PC-9 (cell line): Measurements from ENCODE around the gene CNGA3.

ENCODE experiments used
- EZH2 ChIP-seq: fragments of 200-600 bp; sonication (generic); IDR thresholded peaks from 2 replicates; pipeline ENCODE4 v1.8.0; 2017; ENCODE audit warnings: antibody characterized with exemption, low read depth
- TF ChIP-seq, protein P1 (sequence below): fragments of 200-600 bp; sonication (generic); conservative IDR thresholded peaks from 2 replicates; pipeline ENCODE4 v1.6.1; 2017; ENCODE audit warnings: mixed run types, antibody characterized with exemption, mild to moderate bottlenecking, moderate library complexity

DNA sequence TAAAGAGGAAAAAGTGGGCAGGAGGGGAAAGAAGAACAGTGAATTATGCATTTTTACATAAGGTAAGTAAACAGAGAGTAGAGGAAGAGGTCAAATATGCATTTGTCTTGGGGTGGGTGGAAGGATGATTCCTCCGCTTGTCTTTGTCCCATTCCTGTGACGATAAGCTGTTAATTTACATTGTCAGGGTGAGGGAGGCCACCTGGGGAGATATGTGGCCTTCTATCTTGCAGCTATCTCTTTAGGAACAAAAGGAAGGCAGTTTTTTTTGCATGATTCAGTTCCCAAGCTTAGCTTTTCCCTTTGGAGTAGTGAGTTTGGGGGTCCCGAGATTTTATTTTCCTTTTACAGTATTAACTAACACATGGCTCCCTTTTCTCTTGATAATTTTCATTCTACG is 96.2 kb downstream of the CNGA3 start:
- TF ChIP-seq EZH2: no peak
- TF ChIP-seq, protein P1, sequence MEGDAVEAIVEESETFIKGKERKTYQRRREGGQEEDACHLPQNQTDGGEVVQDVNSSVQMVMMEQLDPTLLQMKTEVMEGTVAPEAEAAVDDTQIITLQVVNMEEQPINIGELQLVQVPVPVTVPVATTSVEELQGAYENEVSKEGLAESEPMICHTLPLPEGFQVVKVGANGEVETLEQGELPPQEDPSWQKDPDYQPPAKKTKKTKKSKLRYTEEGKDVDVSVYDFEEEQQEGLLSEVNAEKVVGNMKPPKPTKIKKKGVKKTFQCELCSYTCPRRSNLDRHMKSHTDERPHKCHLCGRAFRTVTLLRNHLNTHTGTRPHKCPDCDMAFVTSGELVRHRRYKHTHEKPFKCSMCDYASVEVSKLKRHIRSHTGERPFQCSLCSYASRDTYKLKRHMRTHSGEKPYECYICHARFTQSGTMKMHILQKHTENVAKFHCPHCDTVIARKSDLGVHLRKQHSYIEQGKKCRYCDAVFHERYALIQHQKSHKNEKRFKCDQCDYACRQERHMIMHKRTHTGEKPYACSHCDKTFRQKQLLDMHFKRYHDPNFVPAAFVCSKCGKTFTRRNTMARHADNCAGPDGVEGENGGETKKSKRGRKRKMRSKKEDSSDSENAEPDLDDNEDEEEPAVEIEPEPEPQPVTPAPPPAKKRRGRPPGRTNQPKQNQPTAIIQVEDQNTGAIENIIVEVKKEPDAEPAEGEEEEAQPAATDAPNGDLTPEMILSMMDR: no peak
